Peyer's patch (tissue), 4 donors: Measurements from ENCODE around the gene CCNJL.

Experiments
- POLR2A ChIP-seq, 2 donors: fragments of 450-650 bp; IDR thresholded peaks; one replicate each; pipeline ENCODE4 v1.5.1; 2017; ENCODE audit warnings: antibody characterized with exemption in 2 of 2, mild to moderate bottlenecking in 2 of 2, moderate library complexity in 2 of 2
- TF ChIP-seq, protein P1 (sequence below), 6 experiments: fragments of 450-650 bp in 4 of 6; fragments of 200-600 bp in 2 of 6; sonication (generic) in 1 of 6; IDR thresholded peaks; one replicate each; pipeline ENCODE4 v1.5.1; 2017 to 2019; ENCODE audit warnings: antibody characterized with exemption in 6 of 6, mild to moderate bottlenecking in 3 of 6, moderate library complexity in 1 of 6

GRCh38 chr5:160354666-160355065 is 42.3 kb upstream of the CCNJL start:
- TF ChIP-seq, protein P1, sequence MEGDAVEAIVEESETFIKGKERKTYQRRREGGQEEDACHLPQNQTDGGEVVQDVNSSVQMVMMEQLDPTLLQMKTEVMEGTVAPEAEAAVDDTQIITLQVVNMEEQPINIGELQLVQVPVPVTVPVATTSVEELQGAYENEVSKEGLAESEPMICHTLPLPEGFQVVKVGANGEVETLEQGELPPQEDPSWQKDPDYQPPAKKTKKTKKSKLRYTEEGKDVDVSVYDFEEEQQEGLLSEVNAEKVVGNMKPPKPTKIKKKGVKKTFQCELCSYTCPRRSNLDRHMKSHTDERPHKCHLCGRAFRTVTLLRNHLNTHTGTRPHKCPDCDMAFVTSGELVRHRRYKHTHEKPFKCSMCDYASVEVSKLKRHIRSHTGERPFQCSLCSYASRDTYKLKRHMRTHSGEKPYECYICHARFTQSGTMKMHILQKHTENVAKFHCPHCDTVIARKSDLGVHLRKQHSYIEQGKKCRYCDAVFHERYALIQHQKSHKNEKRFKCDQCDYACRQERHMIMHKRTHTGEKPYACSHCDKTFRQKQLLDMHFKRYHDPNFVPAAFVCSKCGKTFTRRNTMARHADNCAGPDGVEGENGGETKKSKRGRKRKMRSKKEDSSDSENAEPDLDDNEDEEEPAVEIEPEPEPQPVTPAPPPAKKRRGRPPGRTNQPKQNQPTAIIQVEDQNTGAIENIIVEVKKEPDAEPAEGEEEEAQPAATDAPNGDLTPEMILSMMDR (IDR thresholded peaks at IDR 0.05) = no peak
- no peak for TF ChIP-seq POLR2A (IDR thresholded peaks at IDR 0.05)
